ENCODE results near the gene VAV2.

The VAV2 gene

DNA sequence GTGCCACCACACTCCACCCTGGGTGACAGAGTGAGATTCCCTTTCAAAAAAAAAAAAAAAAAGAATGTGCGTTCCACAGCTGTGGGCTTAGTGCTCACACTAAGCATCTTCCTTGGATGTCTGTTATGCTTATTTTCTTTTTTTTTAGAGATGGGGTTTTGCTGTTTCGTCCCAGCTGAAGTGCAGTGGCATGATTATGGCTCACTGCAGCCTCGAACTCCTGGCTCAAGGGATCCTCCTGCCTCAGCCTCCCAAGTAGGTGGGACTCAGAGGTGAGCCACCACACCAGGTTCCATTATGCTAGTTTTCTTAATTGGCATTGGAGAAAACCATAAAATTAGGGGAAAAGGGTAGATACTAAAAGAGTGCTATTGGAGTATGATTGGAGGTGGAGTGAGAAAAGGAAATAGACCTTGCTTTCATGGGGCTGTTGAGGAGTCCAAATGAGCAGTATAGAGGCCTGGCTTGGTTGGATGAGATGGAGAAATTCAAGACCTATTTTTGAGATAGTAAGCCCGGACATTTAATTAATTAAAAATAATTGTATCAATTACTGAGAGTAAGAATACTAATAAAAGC is 32.2 kb upstream of the VAV2 start:
- no peak for DNase-seq (ENCODE audit: low read depth in 1 of 2, low spot score in 1 of 2)
- in situ Hi-C loops (cut with HindIII; ENCODE audit: low pct_unique_long_range_greater_than_20kb, low sequenced_read_pairs) = no loop called here
- no peak for TF ChIP-seq JUND (IDR thresholded peaks at IDR 0.05; ENCODE audit: low read depth)

DNA sequence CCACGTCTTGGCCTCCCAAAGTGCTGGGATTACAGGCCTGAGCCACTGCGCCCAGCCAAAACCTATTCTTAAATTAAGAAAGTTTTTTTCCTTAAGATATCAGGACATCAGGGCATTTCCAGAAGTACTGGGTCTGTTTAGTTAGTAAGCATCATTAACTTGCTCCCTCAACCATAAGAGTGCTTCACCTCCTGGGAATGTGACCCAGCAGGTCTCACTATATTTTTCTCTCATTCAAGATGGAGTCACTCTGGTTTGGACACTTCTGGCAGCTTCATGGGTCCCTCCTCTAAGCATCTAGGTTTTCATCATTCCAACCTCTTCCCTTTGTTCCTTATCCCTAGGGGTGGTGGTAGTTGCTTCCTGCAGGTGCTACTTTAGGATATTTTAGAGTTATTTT is 22.8 kb upstream of the VAV2 start:
- in situ Hi-C loops (cut with HindIII; ENCODE audit: low pct_unique_long_range_greater_than_20kb, low sequenced_read_pairs) = no loop called here
- TF ChIP-seq JUND (IDR thresholded peaks at IDR 0.05; ENCODE audit: low read depth) = no peak
- DNase-seq (ENCODE audit: low read depth in 1 of 2, low spot score in 1 of 2) = peak in 1 of 2 experiments; percentile 55

DNA sequence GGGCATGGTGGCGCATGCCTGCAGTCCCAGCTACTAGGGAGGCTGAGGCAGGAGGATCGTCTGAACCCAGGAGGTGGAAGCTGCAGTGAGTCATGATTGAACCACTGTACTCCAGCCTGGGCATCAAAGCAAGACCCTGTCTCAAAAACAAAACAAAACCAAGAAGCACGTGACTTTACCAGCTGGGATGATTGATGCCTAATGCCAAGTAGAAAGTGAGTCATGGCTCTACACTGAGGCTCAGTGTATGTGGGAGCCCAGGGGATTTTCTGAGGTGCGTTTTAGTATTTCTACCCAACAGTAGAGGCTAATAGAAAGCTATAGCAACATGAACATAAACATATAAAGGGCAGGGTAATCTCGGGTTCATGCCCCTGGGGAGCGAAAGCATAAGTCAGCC is 19.3 kb upstream of the VAV2 start:
- in situ Hi-C loops (cut with HindIII; ENCODE audit: low pct_unique_long_range_greater_than_20kb, low sequenced_read_pairs) = no loop called here
- no peak for DNase-seq (ENCODE audit: low read depth in 1 of 2, low spot score in 1 of 2)
- no peak for TF ChIP-seq JUND (IDR thresholded peaks at IDR 0.05; ENCODE audit: low read depth)

DNA sequence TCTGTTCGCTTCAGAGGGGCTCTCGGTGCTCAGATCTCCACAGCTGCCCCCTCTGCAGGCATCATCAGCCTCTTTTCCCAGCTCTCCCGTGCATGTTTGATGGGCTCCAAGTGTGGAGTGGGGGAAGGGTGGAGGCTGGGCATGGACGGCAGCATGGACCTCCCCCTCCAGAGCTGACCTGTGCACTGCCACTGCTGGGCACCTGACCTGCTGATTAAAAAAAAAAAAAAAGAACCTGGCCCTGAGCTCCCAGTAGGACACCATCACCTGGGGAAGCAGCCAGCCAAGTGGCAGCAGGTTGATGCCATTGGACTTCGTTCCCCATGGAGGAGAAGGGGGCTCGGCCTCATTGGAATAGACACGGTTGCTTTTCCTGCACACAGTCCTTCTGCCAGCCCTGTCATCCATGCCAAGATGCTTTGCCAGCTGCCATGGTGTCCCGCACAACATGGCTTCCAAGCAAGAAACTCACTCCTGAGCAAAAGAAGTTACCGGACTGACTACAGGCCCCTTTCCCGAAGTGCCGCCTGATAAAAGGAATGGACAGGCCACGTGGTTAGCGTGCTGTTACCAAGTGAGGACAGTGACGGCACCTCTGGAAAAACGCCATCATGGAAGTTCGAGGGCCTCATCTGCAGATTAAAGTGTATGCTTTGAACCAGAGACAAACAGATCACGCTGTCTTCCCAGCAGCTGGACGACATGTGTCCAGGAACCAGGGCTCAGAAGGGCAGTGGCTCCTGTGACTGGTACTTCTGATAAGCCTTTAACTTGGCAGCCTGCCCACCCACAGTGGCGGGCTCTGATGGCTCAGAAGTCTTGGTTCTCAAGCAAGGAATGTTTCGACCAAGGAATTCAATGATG is 18.4 kb upstream of the VAV2 start:
- TF ChIP-seq JUND (IDR thresholded peaks at IDR 0.05; ENCODE audit: low read depth) = no peak
- no peak for DNase-seq (ENCODE audit: low read depth in 1 of 2, low spot score in 1 of 2)
- in situ Hi-C loops (cut with HindIII; ENCODE audit: low pct_unique_long_range_greater_than_20kb, low sequenced_read_pairs) = no loop called here

DNA sequence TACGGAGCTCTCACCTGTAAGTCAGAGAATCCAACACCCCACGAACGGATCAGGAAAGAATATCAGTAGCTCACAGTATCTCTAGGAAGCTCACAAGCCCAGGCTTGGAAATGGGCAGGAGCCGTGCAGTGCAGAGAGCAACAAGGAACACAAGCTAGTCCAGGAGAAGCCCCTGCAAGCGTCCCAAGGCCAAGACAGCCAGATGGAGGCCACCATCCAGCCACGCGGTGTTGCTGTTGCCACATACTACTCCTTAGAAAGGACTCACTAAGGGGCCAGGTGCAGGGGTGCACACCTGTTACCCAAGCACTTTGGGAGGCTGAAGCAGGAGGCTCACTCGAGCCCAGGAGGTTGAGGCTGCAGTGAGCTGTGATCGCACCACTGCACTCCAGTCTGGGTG is 15.4 kb upstream of the VAV2 start:
- DNase-seq (ENCODE audit: low read depth in 1 of 2, low spot score in 1 of 2) = no peak
- TF ChIP-seq JUND (IDR thresholded peaks at IDR 0.05; ENCODE audit: low read depth) = no peak
- in situ Hi-C loops (cut with HindIII; ENCODE audit: low pct_unique_long_range_greater_than_20kb, low sequenced_read_pairs) = no loop called here

DNA sequence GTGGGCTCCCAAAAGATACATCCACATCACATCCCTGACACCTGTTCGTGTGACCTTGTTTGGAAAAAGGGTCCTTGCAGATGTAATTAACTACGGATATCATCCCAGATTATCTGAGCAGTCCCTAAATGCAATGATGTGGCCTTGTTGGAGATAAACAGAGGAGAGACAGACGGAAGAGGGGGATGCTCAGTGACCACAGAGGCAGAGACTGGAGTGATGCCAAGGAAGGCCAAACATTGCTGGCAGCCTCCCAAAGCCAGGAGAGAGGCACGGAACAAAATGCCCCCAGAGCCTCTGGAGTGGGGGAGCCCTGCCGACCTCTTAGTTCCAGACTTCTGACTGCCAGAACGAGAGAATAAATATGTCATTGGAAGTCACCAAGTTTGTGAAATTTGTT is 15.0 kb upstream of the VAV2 start:
- no peak for DNase-seq (ENCODE audit: low read depth in 1 of 2, low spot score in 1 of 2)
- in situ Hi-C loops (cut with HindIII; ENCODE audit: low pct_unique_long_range_greater_than_20kb, low sequenced_read_pairs) = no loop called here
- TF ChIP-seq JUND (IDR thresholded peaks at IDR 0.05; ENCODE audit: low read depth) = no peak

DNA sequence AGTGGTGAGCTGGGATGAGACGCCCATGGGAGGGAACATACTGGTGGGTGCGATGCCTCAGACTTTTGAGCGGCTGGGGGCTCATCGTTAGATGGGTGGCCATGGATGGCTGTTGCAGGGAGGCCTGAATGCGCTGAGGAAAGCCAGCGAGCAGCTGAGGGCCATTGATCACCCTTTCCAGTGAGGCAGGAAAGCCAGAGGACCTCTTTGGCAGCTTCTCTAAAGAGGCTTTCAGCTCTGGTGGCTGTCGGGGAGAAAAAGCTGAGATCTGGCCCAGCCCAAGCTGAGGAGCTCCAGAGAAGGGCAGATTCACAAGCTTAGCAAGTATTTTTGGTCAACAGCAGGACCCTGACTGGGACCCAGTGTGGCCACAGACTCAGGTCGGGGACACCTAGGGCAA is 13.3 kb upstream of the VAV2 start:
- in situ Hi-C loops (cut with HindIII; ENCODE audit: low pct_unique_long_range_greater_than_20kb, low sequenced_read_pairs) = no loop called here
- no peak for DNase-seq (ENCODE audit: low read depth in 1 of 2, low spot score in 1 of 2)
- no peak for TF ChIP-seq JUND (IDR thresholded peaks at IDR 0.05; ENCODE audit: low read depth)

DNA sequence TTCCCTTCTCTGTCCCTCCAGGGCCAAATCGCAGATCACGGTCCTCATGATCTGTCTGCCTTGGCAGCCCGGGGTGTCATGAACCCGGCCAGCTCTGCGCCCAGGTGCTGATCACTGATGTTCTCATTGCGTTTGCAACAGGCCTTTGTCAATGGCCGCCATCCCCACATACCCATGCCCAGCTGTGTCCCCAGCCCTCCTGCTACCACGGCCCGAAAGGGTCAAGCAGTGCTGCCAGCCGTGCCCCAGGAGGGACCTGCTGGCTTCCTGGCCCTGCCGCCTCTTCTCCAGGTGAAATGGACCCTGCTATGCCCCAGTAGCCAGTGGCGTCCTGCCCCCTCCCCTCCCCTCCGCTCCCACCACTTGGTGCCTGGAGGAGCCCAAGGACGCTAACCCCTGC is 12.8 kb upstream of the VAV2 start:
- DNase-seq (ENCODE audit: low read depth in 1 of 2, low spot score in 1 of 2) = no peak
- in situ Hi-C loops (cut with HindIII; ENCODE audit: low pct_unique_long_range_greater_than_20kb, low sequenced_read_pairs) = no loop called here
- TF ChIP-seq JUND (IDR thresholded peaks at IDR 0.05; ENCODE audit: low read depth) = no peak

DNA sequence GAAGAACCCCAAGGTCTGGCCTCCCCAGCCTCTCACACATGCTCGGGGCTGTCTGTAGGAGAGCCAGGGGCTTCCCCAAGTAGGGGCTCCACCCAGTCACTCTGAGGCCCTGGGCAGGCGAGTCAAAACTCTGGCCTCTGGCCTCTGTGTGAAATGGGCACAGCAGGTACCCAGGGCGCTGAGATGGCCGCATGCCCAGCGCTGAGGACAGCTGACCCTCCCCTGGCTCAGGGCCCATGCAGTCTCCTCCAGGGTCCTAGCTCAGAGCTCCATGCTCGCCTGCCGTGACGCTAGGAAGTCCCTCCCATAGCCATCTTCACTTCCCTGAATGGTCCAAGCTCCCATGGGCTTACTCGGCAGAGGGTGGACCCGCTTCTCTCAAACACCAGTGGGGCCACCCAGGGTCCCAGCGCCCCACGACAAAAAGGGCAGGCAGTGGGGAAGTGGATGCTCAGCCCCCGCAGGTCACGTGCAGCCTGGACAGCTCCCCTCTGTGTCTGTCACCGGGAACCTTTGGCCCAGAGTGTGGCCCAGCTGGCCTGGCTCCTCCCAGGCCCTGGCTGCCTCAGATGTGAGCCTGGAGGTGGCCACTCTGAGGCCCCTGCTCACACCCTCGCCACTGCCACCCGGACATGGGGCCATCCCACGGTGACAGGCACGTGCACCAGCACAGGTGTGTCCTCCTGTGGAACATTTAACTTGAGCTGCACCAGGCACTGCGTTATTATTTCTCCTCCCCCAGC is 12.2 kb upstream of the VAV2 start:
- no peak for TF ChIP-seq JUND (IDR thresholded peaks at IDR 0.05; ENCODE audit: low read depth)
- in situ Hi-C loops (cut with HindIII; ENCODE audit: low pct_unique_long_range_greater_than_20kb, low sequenced_read_pairs) = no loop called here
- no peak for DNase-seq (ENCODE audit: low read depth in 1 of 2, low spot score in 1 of 2)

DNA sequence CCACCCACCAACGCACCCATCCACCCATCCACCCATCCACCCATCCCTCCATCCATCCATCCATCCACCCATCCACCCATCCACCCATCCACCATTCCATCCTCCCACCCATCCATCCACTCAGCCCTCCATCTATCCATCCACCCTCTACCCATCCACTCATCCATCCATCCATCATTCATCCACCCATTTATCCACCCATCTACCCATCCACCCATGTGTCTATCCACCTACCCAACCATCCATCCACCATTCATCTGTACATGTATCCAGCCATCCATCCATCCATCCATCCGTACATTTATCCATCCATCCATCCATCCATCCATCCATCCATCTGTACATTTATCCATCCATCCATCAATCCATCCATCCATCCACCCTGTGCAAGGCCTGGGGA is 11.1 kb upstream of the VAV2 start:
- DNase-seq (ENCODE audit: low read depth in 1 of 2, low spot score in 1 of 2) = no peak
- TF ChIP-seq JUND (IDR thresholded peaks at IDR 0.05; ENCODE audit: low read depth) = no peak
- in situ Hi-C loops (cut with HindIII; ENCODE audit: low pct_unique_long_range_greater_than_20kb, low sequenced_read_pairs) = no loop called here

DNA sequence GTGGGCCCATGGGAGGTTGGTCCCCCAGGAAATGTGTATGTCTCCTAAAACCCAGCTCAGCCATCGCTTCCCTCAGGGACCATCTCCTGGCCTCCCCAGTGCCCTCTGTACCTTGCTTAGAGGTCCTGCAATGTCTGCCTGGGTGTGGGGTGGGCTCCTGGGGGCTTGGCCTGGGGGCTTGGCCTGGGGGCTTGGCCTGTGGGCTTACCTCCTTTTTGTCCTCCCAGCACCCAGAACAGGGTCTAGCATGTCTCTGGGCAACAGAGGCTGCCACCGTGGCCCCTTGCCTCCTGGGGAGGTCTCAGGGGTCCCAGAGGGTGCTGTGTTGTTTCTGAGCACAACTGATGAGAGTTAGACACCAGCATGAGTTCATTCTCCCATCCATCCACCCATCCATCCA is 10.7 kb upstream of the VAV2 start:
- no peak for TF ChIP-seq JUND (IDR thresholded peaks at IDR 0.05; ENCODE audit: low read depth)
- no peak for DNase-seq (ENCODE audit: low read depth in 1 of 2, low spot score in 1 of 2)
- in situ Hi-C loops (cut with HindIII; ENCODE audit: low pct_unique_long_range_greater_than_20kb, low sequenced_read_pairs) = no loop called here

DNA sequence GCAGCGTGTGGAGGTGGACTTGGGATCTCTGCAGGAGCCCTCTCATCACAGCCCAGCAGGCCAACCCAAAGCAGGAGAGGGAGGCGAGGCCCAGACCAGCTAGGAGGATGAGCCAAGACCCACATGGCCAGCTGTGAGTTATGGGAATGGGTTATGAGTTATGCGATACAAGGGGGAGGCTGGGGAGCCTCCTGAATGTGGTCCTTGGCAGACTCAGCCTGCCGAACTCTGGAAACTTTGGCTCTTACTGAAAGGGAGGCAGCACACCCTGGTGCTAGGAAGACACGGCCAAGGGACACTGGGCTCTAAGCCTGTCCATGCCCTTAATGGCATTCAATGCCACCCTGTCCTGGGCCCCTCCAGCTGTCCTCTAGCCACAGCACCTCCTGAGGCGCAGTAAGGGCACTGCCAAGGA is 7.7 kb upstream of the VAV2 start:
- no peak for DNase-seq (ENCODE audit: low read depth in 1 of 2, low spot score in 1 of 2)
- TF ChIP-seq JUND (IDR thresholded peaks at IDR 0.05; ENCODE audit: low read depth) = no peak
- in situ Hi-C loops (cut with HindIII; ENCODE audit: low pct_unique_long_range_greater_than_20kb, low sequenced_read_pairs) = no loop called here
